Hematopoietic multipotent progenitor cell treated with erythropoietin and hydrocortisone succinate and interleukin-3 and kit ligand, for 4 days (in vitro differentiated cells): ENCODE measurements around the gene TBRG4.
A peak's percentile ranks its signal among the peaks of the same experiment; 100 is the strongest.

Source experiments
- DNase-seq: peaks from one replicate; pipeline ENCODE4 v3.0.0-alpha.2; 2015

Gene TBRG4

DNA sequence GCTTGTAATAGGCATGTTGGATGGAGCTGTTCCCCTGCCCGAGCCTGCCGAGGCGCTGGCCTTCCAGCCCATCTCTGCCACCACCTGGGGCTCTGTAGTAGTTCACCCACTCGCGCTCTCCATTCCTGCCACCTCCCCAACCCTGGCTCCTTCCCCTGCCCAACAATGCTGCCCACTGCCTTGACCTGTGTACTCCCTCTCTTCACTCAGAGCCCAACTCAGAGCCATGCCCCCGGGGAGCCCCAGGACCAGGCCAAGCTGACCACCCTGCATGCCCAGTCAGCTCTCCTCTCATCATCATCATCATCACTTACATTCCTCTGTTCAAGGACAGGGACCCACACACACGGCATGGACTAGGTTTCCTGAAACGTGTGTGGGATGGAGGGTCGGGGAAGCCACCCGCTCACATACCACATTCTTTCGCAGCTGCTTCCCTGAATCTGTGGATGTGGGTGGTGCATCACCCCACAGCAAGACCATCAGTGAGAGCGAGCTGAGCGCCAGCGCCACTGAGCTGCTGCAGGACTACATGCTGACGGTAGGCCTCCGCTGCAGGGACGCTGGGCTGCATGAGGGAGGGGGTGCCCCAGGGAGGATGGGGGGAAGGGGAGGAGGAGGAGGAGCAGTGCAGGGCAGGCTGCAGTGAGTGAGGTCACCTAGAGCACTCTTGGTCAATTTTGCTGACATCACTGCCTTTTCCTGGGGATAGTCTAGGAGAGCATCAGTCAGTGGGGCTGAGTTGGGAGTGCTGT is 38.3 kb downstream of the TBRG4 start:
- DNase-seq, result no peak

DNA sequence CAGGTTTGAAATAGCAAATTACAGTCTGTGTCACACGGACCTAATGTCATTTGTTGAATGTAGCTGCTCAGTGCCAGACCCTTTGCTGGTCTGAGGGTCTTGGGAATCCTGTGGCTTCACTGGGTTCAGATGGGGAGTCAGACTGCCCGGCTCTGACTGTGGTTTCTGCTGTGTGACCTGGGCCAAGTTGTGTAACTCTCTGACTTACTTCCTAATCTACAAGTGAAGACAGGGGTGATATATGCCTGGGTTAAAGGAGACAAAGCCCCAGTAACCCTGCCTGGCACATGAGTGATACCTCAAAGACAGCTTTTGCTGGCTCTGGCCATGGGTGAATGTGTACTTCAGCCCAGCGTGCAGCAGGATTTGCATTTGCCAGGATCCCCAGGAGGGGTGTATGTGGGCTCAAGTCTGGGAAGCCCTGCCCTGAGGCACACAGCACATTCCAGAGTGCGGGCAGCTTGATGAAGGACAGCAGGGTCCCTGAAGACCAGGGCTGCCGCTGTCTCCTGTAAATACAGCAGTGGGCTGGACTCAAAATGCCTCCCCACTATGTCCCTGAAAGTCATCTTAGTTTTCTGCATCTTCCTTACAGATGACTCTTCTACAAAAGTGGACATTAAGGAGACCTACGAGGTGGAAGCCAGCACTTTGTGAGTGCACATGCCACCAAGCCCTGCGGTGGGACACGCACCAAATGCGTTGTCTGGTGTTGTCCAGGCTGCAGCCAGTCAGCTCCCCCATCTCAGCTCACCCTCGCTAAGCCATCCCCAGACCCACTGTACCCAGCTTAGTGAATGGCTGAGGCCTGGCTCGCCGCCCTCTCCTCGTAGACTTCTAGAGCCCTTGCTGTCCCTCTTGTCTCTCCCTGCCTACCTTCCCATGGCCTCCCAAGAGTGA is 39.1 kb downstream of the TBRG4 start:
- DNase-seq, result peak; percentile 41

DNA sequence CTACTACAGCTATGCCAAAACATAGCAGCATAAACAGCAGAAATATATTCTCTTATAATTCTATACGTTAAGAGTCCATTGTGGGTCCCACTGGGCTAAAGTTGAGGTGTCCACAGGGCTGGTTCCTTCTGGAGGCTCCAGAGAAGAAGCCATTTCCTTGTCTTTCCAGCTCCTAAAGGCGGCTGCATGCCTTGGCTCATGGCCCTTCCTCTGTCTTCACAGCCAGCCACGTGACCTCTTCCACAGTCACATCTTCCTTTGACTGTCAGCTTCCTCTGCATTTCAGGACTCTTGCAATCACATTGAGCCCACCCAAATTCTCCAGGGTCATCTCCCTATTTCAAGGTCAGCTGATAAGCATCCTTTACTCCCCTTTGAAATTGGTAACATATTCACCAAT is 40.0 kb downstream of the TBRG4 start:
- no peak for DNase-seq

DNA sequence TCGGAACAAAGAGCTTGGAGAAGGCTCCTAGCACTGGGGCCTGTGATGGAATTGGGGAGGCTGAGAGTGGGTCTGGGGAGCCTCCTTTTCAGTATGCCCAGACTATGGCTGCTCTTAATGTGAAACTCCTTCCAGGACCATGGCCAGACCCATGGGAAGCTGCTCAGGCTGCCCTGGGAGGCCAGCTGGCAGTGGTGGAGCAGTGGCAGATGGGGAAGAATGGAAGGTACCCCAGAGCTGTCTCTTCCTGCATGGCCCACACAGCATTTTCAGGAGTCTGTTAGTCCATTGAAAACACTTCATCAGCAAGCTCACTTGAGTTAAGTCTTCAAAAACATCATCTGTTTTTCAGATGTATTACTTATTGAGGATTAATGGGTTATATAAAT is 41.2 kb downstream of the TBRG4 start:
- no peak for DNase-seq

DNA sequence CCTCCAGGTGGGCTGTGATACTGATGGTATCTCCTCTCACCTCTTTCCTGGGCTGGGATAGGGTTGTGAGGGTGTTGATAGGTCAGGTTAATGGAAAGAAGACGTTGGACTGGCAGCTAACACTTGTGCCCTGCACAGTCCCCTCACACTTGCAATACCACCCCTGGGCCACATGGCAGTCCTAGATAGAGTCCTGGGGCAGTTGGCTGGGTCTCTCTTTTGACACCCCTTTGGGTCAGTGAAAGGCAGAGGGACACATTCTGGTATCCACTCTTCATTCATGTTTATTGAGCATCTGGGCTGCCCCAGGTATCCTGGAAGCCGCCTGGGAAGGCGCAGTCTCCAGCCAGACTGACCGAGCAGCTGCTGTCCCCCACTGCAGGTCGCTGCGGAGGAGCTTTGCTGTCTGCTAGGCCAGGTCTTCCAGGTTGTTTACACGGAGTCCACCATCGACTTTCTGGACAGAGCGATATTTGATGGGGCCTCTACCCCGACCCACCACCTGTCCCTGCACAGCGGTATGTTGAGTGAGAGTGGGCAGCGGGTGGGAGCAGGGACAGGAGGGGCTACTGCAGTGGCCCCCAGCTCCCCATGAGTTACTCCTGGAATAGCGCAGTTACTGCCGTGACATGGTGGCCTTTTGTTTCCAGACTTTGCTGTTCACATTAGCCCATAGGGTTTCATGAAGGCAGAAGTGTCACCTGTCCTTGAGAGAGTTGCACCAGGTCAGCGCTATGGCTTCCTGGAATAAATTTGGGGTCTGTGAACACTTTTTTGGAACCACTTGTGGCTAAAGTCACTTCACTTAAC is 41.8 kb downstream of the TBRG4 start:
- peak; percentile 27 for DNase-seq

DNA sequence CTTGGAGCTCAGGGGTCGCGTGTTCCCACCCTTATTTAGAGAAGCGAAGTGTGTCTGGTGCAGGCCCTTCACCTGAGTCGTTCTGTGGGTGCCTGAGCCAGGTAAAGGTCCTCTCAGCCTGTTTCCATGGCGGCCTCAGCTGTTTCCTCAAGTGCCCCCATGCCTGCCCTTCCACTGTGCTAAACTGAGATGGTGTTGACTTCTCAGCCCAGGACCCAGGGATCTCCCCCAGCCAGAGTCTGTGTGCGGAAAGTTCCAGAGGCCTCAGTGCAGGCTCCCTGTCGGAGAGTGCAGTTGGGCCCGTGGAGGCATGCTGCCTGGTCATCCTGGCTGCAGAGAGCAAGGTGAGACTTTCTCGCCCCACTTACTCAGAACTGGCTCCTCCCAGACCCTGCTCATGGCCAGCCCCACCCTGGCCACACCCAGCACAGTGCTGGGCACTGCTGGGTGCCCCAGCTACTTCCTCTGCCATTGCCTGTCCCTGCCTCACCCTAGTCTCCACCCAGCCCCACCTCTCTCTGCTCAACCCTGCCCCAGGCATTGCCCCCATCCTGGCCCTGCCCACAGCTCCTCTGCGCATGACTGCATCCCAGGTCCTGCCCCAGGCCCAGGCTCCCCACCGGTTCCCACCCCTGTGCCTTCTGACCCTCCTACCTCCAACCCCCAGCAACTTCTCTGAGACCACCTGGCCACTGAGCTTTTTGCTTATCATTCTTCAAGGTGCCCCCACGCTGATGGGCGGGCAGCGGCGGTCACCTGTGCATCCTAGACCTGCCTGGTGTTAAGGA is 43.1 kb downstream of the TBRG4 start:
- DNase-seq, result peak; percentile 33

DNA sequence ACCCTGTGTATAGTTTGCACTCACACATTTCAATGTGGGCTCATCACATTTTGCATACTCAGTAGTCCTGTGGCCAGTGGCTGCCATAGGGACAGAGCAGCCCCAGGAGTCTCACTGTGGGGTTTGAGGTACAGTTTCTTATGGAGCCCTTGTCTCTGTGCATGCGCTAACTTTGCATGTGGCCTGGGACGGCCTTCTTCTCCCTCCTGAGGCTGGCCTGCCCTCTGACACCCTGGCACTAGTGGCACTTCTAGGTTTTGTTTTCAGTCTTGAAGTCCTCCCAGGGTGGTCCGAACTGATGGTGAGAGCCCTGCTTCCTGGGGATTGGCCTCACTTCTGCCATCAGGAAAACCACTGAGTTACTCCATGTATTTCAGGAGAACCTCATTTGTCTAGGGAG is 43.9 kb downstream of the TBRG4 start:
- DNase-seq, result no peak

DNA sequence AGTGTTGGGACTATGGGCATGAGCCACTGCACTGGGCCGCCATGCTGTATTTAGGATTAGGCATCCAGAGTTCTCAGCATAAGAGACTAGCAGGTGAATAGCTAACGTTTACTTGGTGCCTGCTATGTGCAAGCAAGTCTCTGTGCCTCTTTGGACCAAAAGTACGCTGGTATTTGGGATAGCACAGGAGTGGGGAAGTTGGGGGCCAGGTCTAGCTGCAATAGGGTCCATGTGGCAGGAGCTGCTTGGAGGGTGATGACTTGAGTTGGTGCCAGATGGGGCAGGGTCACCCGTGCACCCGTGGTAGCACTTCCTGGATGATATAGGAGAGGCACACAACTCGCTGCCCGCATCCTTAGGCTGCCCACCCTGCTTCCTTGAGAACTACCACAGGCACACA is 45.1 kb downstream of the TBRG4 start:
- DNase-seq, result no peak

DNA sequence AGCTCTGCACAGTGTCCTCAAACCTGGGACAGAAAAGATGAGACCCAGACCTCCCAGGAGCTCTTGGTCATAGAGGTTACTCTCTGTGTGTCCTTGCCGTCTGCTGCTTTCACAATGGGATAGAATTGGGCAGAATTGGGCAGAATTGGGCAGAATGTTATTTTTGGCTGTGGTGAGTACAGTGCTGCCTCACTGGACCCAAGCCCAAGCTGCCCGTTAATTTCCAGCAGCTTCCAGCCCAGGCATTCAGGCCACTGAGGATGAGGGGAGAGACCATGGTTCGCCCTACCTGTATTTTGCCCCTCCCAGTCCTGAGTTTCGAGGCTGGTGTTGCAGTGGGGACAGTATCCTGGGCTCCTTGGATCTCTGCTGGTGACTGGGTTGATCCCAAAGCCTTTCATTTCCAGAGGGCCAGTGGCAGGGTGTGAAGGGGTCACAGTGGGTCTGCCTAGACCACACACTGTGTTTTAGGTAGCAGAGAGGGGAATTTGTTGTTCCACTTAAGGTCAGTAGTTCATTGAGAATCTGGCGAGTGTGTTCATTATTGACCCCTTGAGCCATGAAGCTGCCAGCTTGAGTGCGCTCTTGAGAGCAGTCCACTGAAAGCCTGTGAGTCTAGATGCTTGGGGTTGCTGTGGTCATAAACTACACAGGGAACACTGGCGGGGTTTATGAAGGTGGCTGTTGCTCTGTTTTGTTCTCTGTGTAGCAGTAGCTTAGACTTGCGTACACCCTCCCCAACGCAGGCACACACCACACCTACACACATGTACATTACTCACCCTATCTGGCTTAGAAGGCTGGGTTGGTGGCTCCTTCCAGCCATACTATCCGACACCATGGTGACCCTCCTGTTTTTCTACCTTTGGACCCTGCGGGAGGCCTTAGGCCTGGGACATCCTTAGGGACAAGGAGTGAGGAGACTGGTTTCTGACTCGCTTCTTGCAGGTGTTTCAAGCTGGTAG is 46.2 kb downstream of the TBRG4 start:
- DNase-seq, result no peak

DNA sequence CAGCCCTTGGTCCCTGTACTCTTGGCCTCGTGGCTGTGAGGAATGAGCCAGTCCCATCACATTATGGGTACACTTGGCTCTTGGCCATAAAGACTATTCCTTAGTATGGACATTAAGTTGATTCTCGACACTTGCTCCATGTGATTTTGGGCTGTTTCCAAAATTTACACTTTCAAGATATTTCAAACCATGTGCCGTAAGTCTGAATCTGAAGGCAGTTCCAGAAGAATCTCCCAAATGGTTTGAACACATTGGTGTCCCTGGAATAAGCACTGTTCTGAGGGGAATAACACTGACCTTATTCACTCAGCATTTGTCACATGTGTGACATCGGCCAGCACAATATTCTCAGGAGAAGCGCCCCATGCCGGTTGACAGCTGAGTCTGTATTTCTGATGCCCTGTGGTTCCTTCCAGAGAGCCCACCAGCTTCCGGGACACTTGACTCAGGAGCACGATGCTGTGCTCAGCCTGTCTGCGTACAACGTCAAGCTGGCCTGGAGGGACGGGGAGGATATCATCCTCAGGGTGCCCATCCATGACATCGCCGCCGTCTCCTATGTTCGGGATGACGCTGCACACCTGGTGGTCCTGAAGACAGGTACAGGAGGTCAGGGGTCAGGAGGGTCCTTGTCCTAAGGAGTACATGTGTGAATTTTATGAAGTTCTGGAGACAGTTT is 47.3 kb downstream of the TBRG4 start:
- no peak for DNase-seq

DNA sequence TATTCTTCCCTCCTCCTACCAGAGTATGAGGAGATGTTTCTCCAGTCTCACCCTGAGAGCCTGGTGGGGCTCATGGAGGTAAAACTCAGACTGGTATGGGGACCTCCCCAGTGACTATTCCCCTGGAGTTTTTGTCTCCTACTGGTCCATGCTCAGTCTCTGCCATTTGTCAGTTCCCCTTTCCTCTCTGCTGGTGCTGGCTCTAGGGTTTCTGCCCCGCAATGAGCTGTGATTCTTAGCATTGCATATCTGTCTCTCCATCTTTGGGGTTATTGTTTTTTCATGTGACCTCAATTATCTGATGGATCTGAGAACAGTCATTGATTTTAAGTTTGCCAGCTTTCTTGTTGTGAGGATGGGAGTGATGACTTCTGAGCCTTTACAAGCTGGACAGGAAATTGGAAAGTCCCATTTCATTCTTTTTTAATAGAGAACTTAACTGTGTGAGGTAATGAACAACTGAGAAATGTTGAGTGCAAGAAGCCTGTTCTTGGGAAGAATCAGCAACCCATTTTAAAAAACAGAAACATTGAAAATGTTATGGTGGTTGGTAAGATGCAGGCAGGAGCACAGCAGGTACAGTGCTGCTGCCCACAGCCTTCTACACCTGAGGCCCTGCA is 49.6 kb downstream of the TBRG4 start:
- peak; percentile 42 for DNase-seq

DNA sequence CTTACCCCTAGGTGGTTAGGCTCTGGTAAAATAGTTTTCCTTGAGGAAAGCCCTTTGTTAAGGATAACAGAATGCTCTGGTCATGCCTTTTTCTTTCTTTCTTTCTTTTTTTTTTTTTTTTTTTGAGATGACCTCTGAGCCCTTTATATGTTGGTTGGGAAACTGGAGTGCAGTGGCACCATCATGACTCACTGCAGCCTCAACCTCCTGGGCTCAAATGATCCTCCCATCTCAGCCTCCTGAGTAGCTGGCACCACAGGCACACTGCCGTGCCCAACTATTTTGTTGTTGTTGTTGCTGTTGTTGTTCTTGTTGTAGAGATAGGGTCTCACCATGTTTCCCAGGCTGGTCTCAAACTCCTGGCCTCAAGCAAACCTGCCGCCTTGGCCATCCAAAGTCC is 50.1 kb downstream of the TBRG4 start:
- DNase-seq, result no peak

DNA sequence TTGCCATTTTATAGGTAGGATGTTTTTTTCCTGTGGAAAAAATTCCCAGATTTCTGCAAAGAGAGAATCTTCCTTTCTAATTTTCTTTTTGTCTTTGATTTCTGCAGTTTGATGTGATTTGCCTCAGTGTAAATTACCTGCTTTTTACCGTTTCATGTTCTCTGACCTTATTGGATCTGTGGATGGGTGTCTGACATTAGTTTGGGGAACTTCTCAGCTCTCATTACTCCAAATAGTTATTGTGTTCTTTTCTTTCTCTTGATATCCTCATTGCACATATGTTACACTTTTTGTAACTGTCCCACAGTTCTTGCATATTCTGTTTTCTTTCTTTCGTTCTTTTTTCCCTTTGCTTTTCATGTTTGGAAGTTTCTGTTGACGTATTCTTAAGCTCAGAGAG is 51.2 kb downstream of the TBRG4 start:
- no peak for DNase-seq

DNA sequence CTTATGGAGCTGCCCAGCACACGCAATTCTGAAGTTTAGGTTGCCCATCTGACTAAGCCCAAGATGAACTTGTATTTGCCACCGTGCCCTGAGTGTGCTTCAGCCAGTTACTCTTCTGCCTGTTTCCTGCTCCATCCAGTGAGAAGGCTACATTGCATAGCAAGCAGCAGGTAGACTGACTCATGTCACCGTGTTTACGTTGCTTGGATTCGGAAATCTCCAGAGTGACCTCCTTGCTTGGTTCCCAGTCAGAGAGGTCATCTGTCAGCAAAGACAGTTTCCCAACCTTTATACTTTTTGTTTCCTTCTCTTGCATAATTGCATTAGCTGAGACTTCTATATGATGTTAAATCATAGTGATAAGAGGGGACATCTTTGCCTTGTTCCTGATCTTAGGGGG is 53.6 kb downstream of the TBRG4 start:
- no peak for DNase-seq

DNA sequence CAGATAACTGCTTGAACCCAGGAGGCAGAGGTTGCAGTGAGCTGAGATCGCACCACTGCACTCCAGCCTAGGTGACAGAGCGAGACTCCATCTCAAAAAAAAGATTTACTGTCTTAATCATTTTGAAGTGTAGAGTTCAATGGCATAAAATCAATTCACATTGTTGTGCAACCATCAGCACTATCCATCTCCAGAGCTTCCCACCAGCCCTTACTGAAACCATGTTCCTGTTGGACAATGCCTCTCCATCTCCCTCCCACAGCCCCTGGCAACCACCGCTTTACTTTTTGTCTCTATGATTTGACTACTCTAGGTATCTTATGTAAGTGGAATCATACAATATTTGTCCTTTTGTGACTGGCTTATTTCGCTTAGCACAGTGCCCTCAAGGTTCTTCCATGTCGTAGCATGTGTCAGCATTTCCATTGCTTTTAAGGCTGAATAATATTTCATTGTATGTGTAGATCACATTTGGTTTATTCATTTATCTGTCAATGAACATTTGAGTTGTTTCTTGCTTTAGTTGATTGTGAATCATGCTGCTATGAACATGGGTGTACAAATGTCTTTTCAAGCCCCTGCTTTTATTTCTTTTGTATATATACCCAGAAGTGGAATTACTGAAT is 55.8 kb downstream of the TBRG4 start:
- no peak for DNase-seq

DNA sequence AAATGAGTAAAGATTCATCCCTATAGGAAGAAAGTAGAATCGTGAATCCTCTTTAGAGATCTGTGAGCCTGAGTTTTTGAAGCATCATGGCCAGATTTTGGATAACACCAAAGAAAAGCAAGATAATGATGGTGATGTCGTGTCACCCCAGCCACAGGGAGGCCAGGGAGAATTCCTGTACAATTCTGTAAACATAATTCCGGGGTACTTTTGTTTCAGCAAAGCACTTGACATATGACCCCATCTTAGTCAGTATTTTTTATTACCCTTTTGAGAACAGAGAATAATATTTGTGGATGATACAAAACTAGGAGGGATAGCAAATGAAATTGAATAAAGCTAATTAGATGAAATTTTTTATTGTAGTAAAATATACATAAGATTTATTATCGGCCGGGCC is 56.5 kb downstream of the TBRG4 start:
- no peak for DNase-seq

DNA sequence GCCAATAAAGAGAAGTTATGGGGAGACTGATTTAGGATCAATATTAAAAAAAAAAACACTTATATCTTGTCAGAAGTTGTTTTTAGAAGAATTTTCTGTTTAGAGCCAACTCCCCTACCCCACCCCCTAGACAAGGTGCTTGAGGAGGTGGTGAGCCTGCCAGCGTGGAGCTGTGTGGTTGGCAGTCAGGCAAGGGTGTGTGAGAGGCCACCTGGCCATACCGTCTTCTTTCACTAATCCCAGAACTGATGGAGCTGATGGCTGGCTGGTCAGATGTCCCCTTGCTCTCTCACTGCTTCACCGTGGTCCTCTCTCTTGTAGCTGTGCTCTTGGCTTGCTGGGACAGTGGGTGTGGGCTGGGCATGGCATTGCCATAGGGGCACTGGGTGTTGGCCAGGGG is 57.1 kb downstream of the TBRG4 start:
- no peak for DNase-seq

DNA sequence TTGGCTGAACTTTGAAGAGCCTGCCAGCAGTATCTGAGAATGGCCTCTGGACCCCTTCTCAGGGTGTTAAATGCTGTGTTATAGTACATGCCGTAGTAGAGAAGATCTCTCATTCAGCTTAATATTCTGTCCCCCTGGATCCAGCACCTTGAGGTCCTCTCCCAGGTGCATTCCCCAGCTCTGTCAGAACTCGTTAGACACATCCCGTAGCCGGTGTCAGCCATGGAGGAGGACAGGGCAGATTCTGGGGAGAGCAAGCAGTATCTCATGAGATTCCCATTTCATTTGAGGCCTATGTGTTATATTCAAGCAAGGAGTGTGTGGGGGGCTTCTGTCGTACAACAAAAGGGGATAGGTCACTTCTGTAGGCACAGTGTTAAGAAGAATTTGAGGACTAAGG is 57.6 kb downstream of the TBRG4 start:
- DNase-seq, result no peak

DNA sequence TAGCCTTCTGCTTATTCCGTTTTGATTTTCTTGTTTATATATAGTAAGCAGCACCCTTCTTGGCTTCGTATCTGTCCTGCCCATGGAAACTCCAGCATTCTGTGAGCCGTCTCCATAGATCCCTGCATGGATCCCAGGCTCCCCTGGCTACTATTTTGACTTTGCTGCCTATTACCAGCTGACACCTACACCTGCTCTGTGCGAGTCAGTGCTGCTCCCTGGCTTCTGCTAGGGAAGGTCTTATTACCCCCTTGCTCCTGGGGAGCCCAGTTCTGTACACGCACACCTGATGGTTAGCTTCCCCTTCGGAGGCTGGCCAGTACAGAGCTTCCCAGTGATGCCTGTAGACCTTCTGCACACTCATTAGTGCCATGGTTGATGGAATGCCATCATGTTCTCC is 58.1 kb downstream of the TBRG4 start:
- no peak for DNase-seq

DNA sequence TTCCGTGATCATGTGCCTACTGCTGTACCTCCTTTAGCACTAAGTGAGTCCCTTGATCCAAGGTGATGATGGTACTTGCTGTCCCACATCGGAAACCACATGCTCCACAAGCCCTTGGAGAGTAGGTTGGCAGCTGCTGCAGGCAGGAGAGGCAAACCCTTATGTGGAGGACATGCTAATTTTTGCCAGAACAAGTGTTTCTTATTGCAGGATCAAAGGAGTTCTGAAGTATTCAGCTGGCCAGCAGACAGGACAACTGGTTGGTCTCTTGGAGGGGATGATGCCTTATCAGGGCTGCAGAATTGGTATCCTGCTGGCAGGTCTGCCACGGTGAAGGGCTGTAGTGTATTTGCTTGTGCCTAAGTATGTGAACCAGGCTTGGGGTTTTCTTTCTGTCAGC is 59.5 kb downstream of the TBRG4 start:
- DNase-seq, result no peak
